T-helper 1 cell treated with Interleukin-12 subunit alpha and Interleukin-12 subunit beta and Interleukin-4 antibody, amounts not matched to agents 30 μg/mL and 1 μg/mL, for 36 hours (primary cell): Measurements from ENCODE around the gene CALML5.

Experiments used
- H3K27ac Mint-ChIP-seq: one replicate; pipeline ENCODE4 v1.8.0; 2021; ENCODE audit warnings: mild to moderate bottlenecking, mixed read lengths
- H3K27me3 Mint-ChIP-seq: one replicate; pipeline ENCODE4 v1.8.0; 2021; ENCODE audit warnings: low read depth, mixed read lengths
- H3K36me3 Mint-ChIP-seq: one replicate; pipeline ENCODE4 v1.8.0; 2021; ENCODE audit warnings: low read depth, mixed read lengths
- H3K4me1 Mint-ChIP-seq: one replicate; pipeline ENCODE4 v1.8.0; 2021; ENCODE audit warnings: low read depth, mixed read lengths
- H3K4me3 Mint-ChIP-seq: one replicate; pipeline ENCODE4 v1.8.0; 2021; ENCODE audit warnings: mild to moderate bottlenecking, moderate library complexity, mixed read lengths
- H3K9me3 Mint-ChIP-seq: one replicate; pipeline ENCODE4 v1.8.0; 2021; ENCODE audit warnings: mixed read lengths

Gene CALML5

GRCh38 chr10:5492929-5493576, 6.3 kb downstream of the CALML5 start:
- Mint-ChIP-seq H3K27me3 (no peaks in the 10 kb centered on the region), H3K36me3 (no peaks in the 10 kb centered on the region), H3K4me3 (no peak overlapping the region), H3K4me1 (no peaks in the 10 kb centered on the region), H3K27ac (no peak overlapping the region), H3K9me3 (peaks cover 6% of the 10 kb centered on the region)

- Mint-ChIP-seq H3K4me3 (no peak overlapping the region), H3K36me3 (no peaks in the 10 kb centered on the region), H3K27ac (no peak overlapping the region), H3K9me3 (peaks cover 6% of the 10 kb centered on the region), H3K27me3 (no peaks in the 10 kb centered on the region), H3K4me1 (no peaks in the 10 kb centered on the region)
These were observed 7.0 kb downstream of the CALML5 start for GRCh38 chr10:5492322-5492855.

- peaks cover 4% of the 10 kb centered on the region for H3K27me3 Mint-ChIP-seq
- no peaks in the 10 kb centered on the region for H3K4me1 Mint-ChIP-seq
- no peaks in the 10 kb centered on the region for H3K36me3 Mint-ChIP-seq
These were observed 7.9 kb downstream of the CALML5 start for GRCh38 chr10:5491477-5491876.

GRCh38 chr10:5490698-5491464, 8.5 kb downstream of the CALML5 start:
- Mint-ChIP-seq H3K27ac (no peak overlapping the region), H3K36me3 (no peaks in the 10 kb centered on the region), H3K27me3 (peaks cover 4% of the 10 kb centered on the region), H3K4me3 (no peak overlapping the region), H3K9me3 (peaks cover 6% of the 10 kb centered on the region), H3K4me1 (no peaks in the 10 kb centered on the region)

More at GRCh38 chr10:5491477-5491876, 7.9 kb downstream of the CALML5 start:
- Mint-ChIP-seq H3K4me3 (no peak overlapping the region), H3K9me3 (peaks cover 6% of the 10 kb centered on the region), H3K27ac (no peak overlapping the region)

- Mint-ChIP-seq H3K9me3 (peaks cover 6% of the 10 kb centered on the region), H3K27me3 (peaks cover 4% of the 10 kb centered on the region), H3K36me3 (no peaks in the 10 kb centered on the region), H3K27ac (no peak overlapping the region), H3K4me3 (no peak overlapping the region), H3K4me1 (no peaks in the 10 kb centered on the region)
These were observed 9.3 kb downstream of the CALML5 start for GRCh38 chr10:5490032-5490431.

GRCh38 chr10:5488272-5489161, 10.9 kb downstream of the CALML5 start:
- Mint-ChIP-seq H3K9me3 (peaks cover 6% of the 10 kb centered on the region), H3K4me1 (no peaks in the 10 kb centered on the region), H3K27me3 (peaks cover 4% of the 10 kb centered on the region), H3K36me3 (no peaks in the 10 kb centered on the region), H3K27ac (no peak overlapping the region), H3K4me3 (no peak overlapping the region)

- H3K27ac Mint-ChIP-seq: no peak overlapping the region
- no peak overlapping the region for H3K4me3 Mint-ChIP-seq
- H3K27me3 Mint-ChIP-seq: peaks cover 8% of the 10 kb centered on the region
These were observed 12.5 kb downstream of the CALML5 start for GRCh38 chr10:5486853-5487235.

GRCh38 chr10:5485948-5486852, 13.2 kb downstream of the CALML5 start:
- no peaks in the 10 kb centered on the region for H3K9me3 Mint-ChIP-seq
- no peak overlapping the region for H3K4me3 Mint-ChIP-seq
- no peaks in the 10 kb centered on the region for H3K4me1 Mint-ChIP-seq
- no peak overlapping the region for H3K27ac Mint-ChIP-seq
- peaks cover 8% of the 10 kb centered on the region for H3K27me3 Mint-ChIP-seq
- no peaks in the 10 kb centered on the region for H3K36me3 Mint-ChIP-seq

More at GRCh38 chr10:5486853-5487235, 12.5 kb downstream of the CALML5 start:
- Mint-ChIP-seq H3K9me3 (peaks cover under 1% of the 10 kb centered on the region), H3K36me3 (no peaks in the 10 kb centered on the region), H3K4me1 (no peaks in the 10 kb centered on the region)

- H3K4me1 Mint-ChIP-seq: no peaks in the 10 kb centered on the region
- H3K9me3 Mint-ChIP-seq: no peaks in the 10 kb centered on the region
- no peaks in the 10 kb centered on the region for H3K36me3 Mint-ChIP-seq
- H3K27ac Mint-ChIP-seq: no peak overlapping the region
- H3K4me3 Mint-ChIP-seq: no peak overlapping the region
- peaks cover 8% of the 10 kb centered on the region for H3K27me3 Mint-ChIP-seq
These were observed 14.1 kb downstream of the CALML5 start for GRCh38 chr10:5485290-5485689.

- Mint-ChIP-seq H3K27me3 (peaks cover 8% of the 10 kb centered on the region), H3K4me1 (no peaks in the 10 kb centered on the region), H3K36me3 (no peaks in the 10 kb centered on the region), H3K4me3 (no peak overlapping the region), H3K9me3 (no peaks in the 10 kb centered on the region), H3K27ac (no peak overlapping the region)
These were observed 15.2 kb downstream of the CALML5 start for GRCh38 chr10:5484205-5484604.

- H3K27ac Mint-ChIP-seq: no peak overlapping the region
These were observed 17.4 kb downstream of the CALML5 start for GRCh38 chr10:5482016-5482415.

GRCh38 chr10:5481121-5481520, 18.2 kb downstream of the CALML5 start:
- no peak overlapping the region for H3K27ac Mint-ChIP-seq
- peaks cover 4% of the 10 kb centered on the region for H3K27me3 Mint-ChIP-seq
- H3K4me1 Mint-ChIP-seq: no peaks in the 10 kb centered on the region
- H3K36me3 Mint-ChIP-seq: no peaks in the 10 kb centered on the region
- H3K9me3 Mint-ChIP-seq: no peaks in the 10 kb centered on the region
- no peak overlapping the region for H3K4me3 Mint-ChIP-seq

More at GRCh38 chr10:5482016-5482415, 17.4 kb downstream of the CALML5 start:
- H3K27me3 Mint-ChIP-seq: peaks cover 6% of the 10 kb centered on the region
- H3K9me3 Mint-ChIP-seq: no peaks in the 10 kb centered on the region
- H3K36me3 Mint-ChIP-seq: no peaks in the 10 kb centered on the region
- no peak overlapping the region for H3K4me3 Mint-ChIP-seq
- no peaks in the 10 kb centered on the region for H3K4me1 Mint-ChIP-seq

GRCh38 chr10:5480162-5480941, 19.0 kb downstream of the CALML5 start:
- Mint-ChIP-seq H3K27ac (no peak overlapping the region), H3K27me3 (peaks cover 4% of the 10 kb centered on the region), H3K4me1 (no peaks in the 10 kb centered on the region), H3K36me3 (no peaks in the 10 kb centered on the region), H3K9me3 (no peaks in the 10 kb centered on the region), H3K4me3 (no peak overlapping the region)
